NT2/D1 (cell line): ENCODE results near the gene OR51E1.
A peak's percentile ranks its signal among the peaks of the same experiment; 100 is the strongest.

Experiments
- DNase-seq: peaks from one replicate; pipeline ENCODE4 v3.0.0-alpha.2; 2011; ENCODE audit warnings: low read depth, low spot score
- H3K27me3 ChIP-seq: 2 replicates; pipeline ENCODE4 v1.6.0; 2011; ENCODE audit warnings: mild to moderate bottlenecking; ENCODE audit not compliant: insufficient read length, insufficient read depth
- H3K36me3 ChIP-seq: 2 replicates; pipeline ENCODE4 v1.6.1; 2011; ENCODE audit warnings: mild to moderate bottlenecking, low read length, mixed read lengths; ENCODE audit not compliant: insufficient read depth, insufficient read length
- H3K4me1 ChIP-seq: 2 replicates; pipeline ENCODE4 v1.5.1; 2011; ENCODE audit not compliant: insufficient read depth, insufficient read length
- H3K4me3 ChIP-seq: 2 replicates; pipeline ENCODE4 v1.5.1; 2011; ENCODE audit warnings: low read depth; ENCODE audit not compliant: insufficient read length
- H3K9ac ChIP-seq: 2 replicates; pipeline ENCODE4 v1.6.0; 2011; ENCODE audit warnings: low read depth; ENCODE audit not compliant: insufficient read length
- H3K9me3 ChIP-seq: 2 replicates; pipeline ENCODE4 v1.5.1; 2011; ENCODE audit warnings: mild to moderate bottlenecking, low read length; ENCODE audit not compliant: insufficient read depth
- SUZ12 ChIP-seq: IDR thresholded peaks from 2 replicates; pipeline ENCODE4 v1.6.1; 2011; ENCODE audit not compliant: insufficient read length, insufficient read depth; ENCODE audit errors: extremely low read depth
- YY1 ChIP-seq: IDR thresholded peaks from 2 replicates; pipeline ENCODE4 v1.6.1; 2011; ENCODE audit not compliant: insufficient read length, insufficient read depth
- ZNF274 ChIP-seq: IDR thresholded peaks from 2 replicates; pipeline ENCODE4 v1.6.1; 2011; ENCODE audit warnings: mild to moderate bottlenecking, low read depth, low read length

The OR51E1 gene

DNA sequence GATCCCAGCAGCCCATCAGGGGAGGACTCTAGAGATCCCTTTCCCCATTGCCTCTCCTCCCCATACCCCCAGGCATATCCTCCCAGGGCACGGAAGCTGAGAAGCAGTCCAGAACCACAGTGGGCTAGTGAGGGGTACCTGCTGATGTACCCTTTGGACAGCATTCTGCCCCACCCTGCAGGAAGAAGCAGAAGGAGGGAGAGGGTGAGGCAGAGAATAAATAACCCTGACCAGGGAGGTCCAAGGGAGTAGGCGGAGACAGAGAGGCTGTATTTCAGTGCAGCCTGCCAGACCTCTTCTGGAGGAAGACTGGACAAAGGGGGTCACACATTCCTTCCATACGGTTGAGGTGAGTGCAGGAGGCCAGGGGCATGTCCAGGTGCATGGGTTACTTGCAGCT is at the start of gene OR51E1:
OR51E1 (plus strand) TSS at position 301 of the 400 bp plus-strand sequence. CDS start 8,545 bp downstream, outside the sequence.
- TF ChIP-seq YY1 (no peak), ZNF274 (no peak), SUZ12 (no peak)
- Histone ChIP-seq H3K36me3 (no peaks in the 10 kb centered on the region), H3K9ac (no peak within 1 kb of the TSS), H3K27me3 (no peaks in the 10 kb centered on the region), H3K9me3 (no peaks in the 10 kb centered on the region), H3K4me3 (no peak within 1 kb of the TSS), H3K4me1 (no peaks in the 10 kb centered on the region)
- no peak for DNase-seq

- TF ChIP-seq ZNF274: no peak
- TF ChIP-seq YY1: no peak
- no peak for TF ChIP-seq SUZ12
- Histone ChIP-seq H3K27me3 (no peaks in the 10 kb centered on the region), H3K36me3 (peaks cover 50% of the 10 kb centered on the region), H3K4me1 (no peaks in the 10 kb centered on the region), H3K9me3 (0 out of 2 replicates have a peak, but pooled peaks cover 6% of the 10 kb centered on the region), H3K9ac (no peak overlapping the region), H3K4me3 (no peak overlapping the region)
- no peak for DNase-seq
Measured at GRCh38 chr11:4605057-4605456, 38.7 kb upstream of the OR51E1 start.

- H3K4me1 ChIP-seq: no peaks in the 10 kb centered on the region
- 0 out of 2 replicates have a peak, but pooled peaks cover 6% of the 10 kb centered on the region for H3K9me3 ChIP-seq
- no peak overlapping the region for H3K9ac ChIP-seq
- no peak for TF ChIP-seq YY1
- no peak for TF ChIP-seq ZNF274
- TF ChIP-seq SUZ12: no peak
- no peaks in the 10 kb centered on the region for H3K27me3 ChIP-seq
- no peak overlapping the region for H3K4me3 ChIP-seq
- peaks cover 36% of the 10 kb centered on the region for H3K36me3 ChIP-seq
- DNase-seq: no peak
Measured at GRCh38 chr11:4606231-4607015, 37.4 kb upstream of the OR51E1 start.

- DNase-seq: no peak
- H3K9ac ChIP-seq: peak overlapping the region; percentile 44
- H3K4me1 ChIP-seq: no peaks in the 10 kb centered on the region
- H3K36me3 ChIP-seq: peaks cover 29% of the 10 kb centered on the region
- H3K27me3 ChIP-seq: no peaks in the 10 kb centered on the region
- TF ChIP-seq YY1: no peak
- TF ChIP-seq SUZ12: no peak
- TF ChIP-seq ZNF274: no peak
- 0 out of 2 replicates have a peak, but pooled peaks cover 6% of the 10 kb centered on the region for H3K9me3 ChIP-seq
- peak overlapping the region; percentile 68 for H3K4me3 ChIP-seq
Measured at GRCh38 chr11:4607096-4607495, 36.7 kb upstream of the OR51E1 start.

- no peaks in the 10 kb centered on the region for H3K27me3 ChIP-seq
- H3K4me1 ChIP-seq: no peaks in the 10 kb centered on the region
- H3K9me3 ChIP-seq: 0 out of 2 replicates have a peak, but pooled peaks cover 6% of the 10 kb centered on the region
- H3K9ac ChIP-seq: peak within 1 kb of the TSS; percentile 84
- no peak for TF ChIP-seq YY1
- no peak for TF ChIP-seq SUZ12
- no peak for TF ChIP-seq ZNF274
- H3K36me3 ChIP-seq: peaks cover 20% of the 10 kb centered on the region
- H3K4me3 ChIP-seq: peak within 1 kb of the TSS; percentile 68
- DNase-seq: peak; percentile 95
Measured at GRCh38 chr11:4607781-4608666, 35.8 kb upstream of the OR51E1 start, which contains the start of gene TRIM68. TSS of gene TRIM68 (minus strand) at chr11:4608231. CDS start at chr11:4605504, 2,727 bp downstream.

GRCh38 chr11:4610258-4610935 is 33.4 kb upstream of the OR51E1 start:
- TF ChIP-seq ZNF274: no peak
- TF ChIP-seq SUZ12: no peak
- Histone ChIP-seq H3K27me3 (no peaks in the 10 kb centered on the region), H3K36me3 (peaks cover 2% of the 10 kb centered on the region), H3K4me1 (no peaks in the 10 kb centered on the region), H3K9me3 (0 out of 2 replicates have a peak, but pooled peaks cover 6% of the 10 kb centered on the region), H3K4me3 (no peak overlapping the region), H3K9ac (no peak overlapping the region)
- DNase-seq: no peak

- DNase-seq: no peak
- TF ChIP-seq YY1: no peak
- TF ChIP-seq ZNF274: no peak
- TF ChIP-seq SUZ12: no peak
- Histone ChIP-seq H3K36me3 (no peaks in the 10 kb centered on the region), H3K27me3 (no peaks in the 10 kb centered on the region), H3K4me1 (no peaks in the 10 kb centered on the region), H3K9ac (no peak overlapping the region), H3K4me3 (no peak overlapping the region), H3K9me3 (0 out of 2 replicates have a peak, but pooled peaks cover 6% of the 10 kb centered on the region)
Measured at GRCh38 chr11:4611986-4612385, 31.8 kb upstream of the OR51E1 start.
